H1 (cell line): ENCODE measurements around the gene SPATA16. TPM values are rescaled to one million over a fixed set of nuclear protein-coding genes. Genes with fewer than 3 reads are reported as not detected.

ENCODE experiments used
- CTCF ChIA-PET: fragments of 300-600 bp; sonication (Branson Sonifier 250); formaldehyde crosslinking; loops from one replicate; lab custom pipeline; 2021; ENCODE audit not compliant: partially characterized antibody; lab: Charles Lee
- POLR2A ChIA-PET: fragments of 300-600 bp; sonication (Branson Sonifier 250); formaldehyde crosslinking; loops from one replicate; lab custom pipeline; 2021; ENCODE audit warnings: inconsistent platforms; ENCODE audit not compliant: partially characterized antibody; lab: Charles Lee
- DNase-seq, 2 experiments: peaks; one replicate each; pipeline versions ENCODE4 v3.0.0 to v3.0.0-alpha.2; 2010 to 2022; ENCODE audit warnings: low spot score in 2 of 2, low read depth in 1 of 2, mixed read lengths in 1 of 2
- FAIRE-seq: peaks from 2 replicates; lab custom pipeline; 2011; peaks lifted over from hg19 to GRCh38; lab: Jason Lieb, UNC
- H2AFZ ChIP-seq: 2 replicates; pipeline ENCODE4 v1.8.1; 2012; ENCODE audit warnings: low read length, inconsistent platforms
- H2AK5ac ChIP-seq: 2 replicates; pipeline ENCODE4 v1.6.1; 2013; ENCODE audit warnings: low read depth, low read length
- H2BK120ac ChIP-seq: replicated peaks from 2 replicates; pipeline ENCODE3; 2013; ENCODE audit warnings: low read depth, low read length, inconsistent platforms
- H2BK12ac ChIP-seq: 2 replicates; pipeline ENCODE4 v1.6.1; 2013; ENCODE audit warnings: low read depth, low read length
- H2BK15ac ChIP-seq: 2 replicates; pipeline ENCODE4 v1.6.1; 2013; ENCODE audit warnings: low read length
- H2BK20ac ChIP-seq: 2 replicates; pipeline ENCODE4 v1.6.1; 2013; ENCODE audit warnings: low read length
- H2BK5ac ChIP-seq: 2 replicates; pipeline ENCODE4 v1.6.1; 2013; ENCODE audit warnings: low read depth, low read length
- H3K14ac ChIP-seq: 2 replicates; pipeline ENCODE4 v1.6.1; 2013; ENCODE audit warnings: inconsistent platforms; ENCODE audit not compliant: insufficient read length
- H3K18ac ChIP-seq: 2 replicates; pipeline ENCODE4 v1.6.1; 2013; ENCODE audit warnings: low read length; ENCODE audit errors: extremely low read depth
- H3K23ac ChIP-seq: 2 replicates; pipeline ENCODE4 v1.6.1; 2013; ENCODE audit warnings: inconsistent platforms; ENCODE audit not compliant: insufficient read length
- H3K23me2 ChIP-seq: 2 replicates; pipeline ENCODE4 v1.6.1; 2013; ENCODE audit warnings: low read depth, low read length
- H3K27ac ChIP-seq: 2 replicates; pipeline ENCODE4 v1.6.1; 2011; ENCODE audit warnings: low read depth, low read length, inconsistent platforms
- H3K27me3 ChIP-seq, 4 experiments: replicated peaks in 1 of 4; 1 replicate in 1 of 4; 2 replicates in 3 of 4; pipeline versions ENCODE4 v1.6.1 to v1.8.1; 2011 to 2013; ENCODE audit warnings: low read length in 3 of 4, mild to moderate bottlenecking in 3 of 4, inconsistent platforms in 2 of 4, mixed read lengths in 2 of 4, moderate library complexity in 1 of 4; ENCODE audit not compliant: control insufficient read depth in 3 of 4, insufficient read depth in 3 of 4; ENCODE audit errors: extremely low read depth in 1 of 4
- H3K36me3 ChIP-seq, 4 experiments: 2 replicates each; pipeline versions ENCODE4 v1.6.1 to v1.8.1; 2011 to 2013; ENCODE audit warnings: mild to moderate bottlenecking in 4 of 4, low read length in 3 of 4, moderate library complexity in 2 of 4, control low read depth in 1 of 4, inconsistent platforms in 1 of 4; ENCODE audit not compliant: insufficient read depth in 4 of 4, control insufficient read depth in 2 of 4
- H3K4ac ChIP-seq: replicated peaks from 2 replicates; pipeline ENCODE3; 2013; ENCODE audit warnings: low read length, low read depth, mixed read lengths, inconsistent platforms; ENCODE audit not compliant: insufficient read length
- H3K4me1 ChIP-seq, 4 experiments: replicated peaks in 1 of 4; 1 replicate in 1 of 4; 2 replicates in 3 of 4; pipeline versions ENCODE4 v1.6.1 to v1.8.1; 2011 to 2013; ENCODE audit warnings: low read length in 3 of 4, inconsistent platforms in 2 of 4, mixed read lengths in 1 of 4; ENCODE audit not compliant: insufficient read depth in 4 of 4, control insufficient read depth in 3 of 4
- H3K4me2 ChIP-seq, 2 experiments: 2 replicates each; pipeline versions ENCODE4 v1.6.1 to v1.8.1; 2011 to 2013; ENCODE audit warnings: low read depth in 2 of 2, low read length in 2 of 2, control low read depth in 1 of 2, inconsistent platforms in 1 of 2, mild to moderate bottlenecking in 1 of 2; ENCODE audit not compliant: insufficient read depth in 1 of 2
- H3K4me3 ChIP-seq, 4 experiments: fragments of 200-600, 300-600 bp in 1 of 4; sonication (generic), shearing (Covaris generic), sonication (Bioruptor Twin) in 1 of 4; 2 replicates each; pipeline versions ENCODE4 v1.5.1 to v1.8.1; 2011 to 2016; ENCODE audit warnings: low read length in 4 of 4, low read depth in 3 of 4, control low read depth in 2 of 4, inconsistent platforms in 2 of 4, mild to moderate bottlenecking in 2 of 4, mixed read lengths in 1 of 4, moderate library complexity in 1 of 4; ENCODE audit not compliant: insufficient read depth in 2 of 4; ENCODE audit errors: extremely low read depth in 1 of 4
- H3K56ac ChIP-seq: replicated peaks from 2 replicates; pipeline ENCODE3; 2013; ENCODE audit warnings: low read depth, mild to moderate bottlenecking, mixed read lengths, low read length, inconsistent platforms; ENCODE audit not compliant: insufficient read length
- H3K79me1 ChIP-seq: 2 replicates; pipeline ENCODE4 v1.6.1; 2013; ENCODE audit warnings: low read depth, low read length, control low read depth
- H3K79me2 ChIP-seq, 2 experiments: 2 replicates each; pipeline versions ENCODE4 v1.6.1 to v1.8.1; 2012 to 2013; ENCODE audit warnings: low read length in 2 of 2, mild to moderate bottlenecking in 2 of 2, inconsistent platforms in 1 of 2; ENCODE audit not compliant: insufficient read depth in 2 of 2, control insufficient read depth in 1 of 2
- H3K9ac ChIP-seq, 4 experiments: replicated peaks in 1 of 4; 1 replicate in 1 of 4; 2 replicates in 3 of 4; pipeline versions ENCODE4 v1.6.1 to v1.8.1; 2011 to 2013; ENCODE audit warnings: low read depth in 3 of 4, low read length in 3 of 4, control low read depth in 2 of 4, mild to moderate bottlenecking in 2 of 4, moderate library complexity in 2 of 4, inconsistent platforms in 1 of 4; ENCODE audit errors: extremely low read depth in 1 of 4
- H3K9me3 ChIP-seq, 2 experiments: 2 replicates each; pipeline versions ENCODE4 v1.6.1 to v1.8.1; 2012 to 2013; ENCODE audit warnings: mild to moderate bottlenecking in 2 of 2, moderate library complexity in 2 of 2, control low read depth in 1 of 2, inconsistent platforms in 1 of 2, low read depth in 1 of 2, low read length in 1 of 2, mixed read lengths in 1 of 2; ENCODE audit not compliant: insufficient read depth in 2 of 2
- H4K20me1 ChIP-seq, 2 experiments: replicated peaks in 1 of 2; 2 replicates each; pipeline versions ENCODE3 to v1.8.1; 2011 to 2013; ENCODE audit warnings: inconsistent platforms in 2 of 2, low read length in 2 of 2, mild to moderate bottlenecking in 1 of 2; ENCODE audit not compliant: insufficient read depth in 2 of 2, control insufficient read depth in 1 of 2
- H4K5ac ChIP-seq: 2 replicates; pipeline ENCODE4 v1.6.1; 2013; ENCODE audit warnings: low read length, low read depth, mixed read lengths, inconsistent platforms; ENCODE audit not compliant: insufficient read length
- H4K8ac ChIP-seq: 2 replicates; pipeline ENCODE4 v1.8.0; 2013; ENCODE audit warnings: mild to moderate bottlenecking, moderate library complexity, low read length, inconsistent platforms; ENCODE audit not compliant: insufficient read depth; ENCODE audit errors: extremely low read depth
- H4K91ac ChIP-seq: replicated peaks from 2 replicates; pipeline ENCODE3; 2013; ENCODE audit warnings: low read length, mixed read lengths, inconsistent platforms; ENCODE audit not compliant: insufficient read length
- BRCA1 ChIP-seq: IDR thresholded peaks from 2 replicates; pipeline ENCODE4 v1.6.1; 2012; ENCODE audit warnings: low read depth, low read length, improper control_type of control experiment
- FOSL1 ChIP-seq: IDR thresholded peaks from 2 replicates; pipeline ENCODE4 v1.6.1; 2011; ENCODE audit warnings: mild to moderate bottlenecking, low read depth, low read length, moderate library complexity; ENCODE audit not compliant: insufficient read depth
- GTF2F1 ChIP-seq: IDR thresholded peaks from 2 replicates; pipeline ENCODE4 v1.6.1; 2012; ENCODE audit warnings: low read depth, low read length, improper control_type of control experiment, borderline replicate concordance
- NRF1 ChIP-seq: IDR thresholded peaks from 2 replicates; pipeline ENCODE4 v1.6.1; 2011; ENCODE audit warnings: mild to moderate bottlenecking, low read depth, low read length, improper control_type of control experiment
- WGBS, 2 experiments: shearing (Covaris generic) in 1 of 2; methylation state at CpG; one replicate each; pipeline versions ENCODE4 v1.1.6 to v1.1.7; 2013 to 2015; ENCODE audit warnings: low lambda C conversion rate in 2 of 2, mixed read lengths in 2 of 2, inconsistent platforms in 1 of 2, low coverage in 1 of 2, missing lambda C conversion rate in 1 of 2; ENCODE audit not compliant: insufficient replicate concordance in 2 of 2, insufficient coverage in 1 of 2, insufficient read length in 1 of 2; ENCODE audit errors: extremely low coverage in 1 of 2, missing lambda C conversion rate in 1 of 2; 5-methylcytosine and 5-hydroxymethylcytosine counted together
- polyA plus RNA-seq, 7 experiments: library from polyadenylated mRNA; depleted of rRNA in 3 of 7; stranded (reverse) in 5 of 7; unstranded in 2 of 7; fragments of >200 nt in 5 of 7; fragments of 200-250 nt in 2 of 7; gene quantifications; 1 replicate in 5 of 7; 2 replicates in 1 of 7; 4 replicates in 1 of 7; pipeline versions ENCODE4 v1.2.1 to v1.2.3, GENCODE V29; 2011 to 2013; ENCODE audit warnings: missing spikeins in 2 of 7, mixed read lengths in 2 of 7
- total RNA-seq: library from RNA; stranded (reverse); fragmentation: NEBNext Ultra II Directional; extraction: Animal tissue kit (Norgen Biotek cat#: 25700); gene quantifications from 2 replicates; pipeline ENCODE4 v1.2.1, GENCODE V29; 2021

Gene SPATA16
- total and polyA plus RNA-seq, 2 of the 8 experiments (the other 6 are each of a cell fraction or from before 2014, with no cell fraction given) = 0.05 to 2.7 TPM

DNA sequence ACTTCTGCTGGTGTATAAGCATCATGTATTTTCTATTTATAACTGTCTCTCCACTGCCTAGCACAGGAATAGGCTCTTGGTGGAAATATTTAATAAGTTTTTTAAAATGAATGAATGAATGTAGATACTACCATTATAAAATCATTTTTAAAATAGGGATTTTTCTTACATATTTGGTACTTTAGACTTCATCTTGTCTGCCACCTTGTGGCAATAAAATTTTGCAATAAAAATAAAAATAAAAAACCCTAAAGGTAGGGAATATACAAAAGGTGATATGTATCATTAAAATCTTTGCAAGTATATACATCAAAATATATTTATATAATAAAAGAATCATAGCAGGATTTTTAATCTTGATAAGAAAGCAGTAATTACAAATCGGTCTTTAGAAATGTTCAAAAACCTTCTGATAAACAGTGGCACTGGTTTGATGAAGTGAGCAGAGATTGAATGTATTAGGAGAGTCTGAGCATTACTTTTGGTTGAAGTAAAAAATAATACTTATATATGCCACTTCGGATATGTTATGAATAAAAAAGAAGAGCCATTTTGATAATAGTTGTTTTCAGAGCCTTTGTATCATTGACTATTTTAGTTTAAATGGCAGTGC, 95.2 kb downstream of the SPATA16 start:
- no peak overlapping the region for H2AK5ac ChIP-seq
- H3K27ac ChIP-seq = no peak overlapping the region
- H3K9me3 ChIP-seq = no peaks in the 10 kb centered on the region
- H2BK120ac ChIP-seq = no peak overlapping the region
- no peak for FAIRE-seq
- H2BK15ac ChIP-seq = no peak overlapping the region
- H3K79me1 ChIP-seq = no peaks in the 10 kb centered on the region
- no peak for DNase-seq
- H3K23ac ChIP-seq = no peak overlapping the region
- POLR2A ChIA-PET = no interaction called here
- no peak overlapping the region for H3K56ac ChIP-seq
- H3K18ac ChIP-seq = no peak overlapping the region
- no peak overlapping the region for H3K4me2 ChIP-seq
- no peaks in the 10 kb centered on the region for H3K4me1 ChIP-seq
- no peak overlapping the region for H4K91ac ChIP-seq
- no peaks in the 10 kb centered on the region for H3K27me3 ChIP-seq
- H4K8ac ChIP-seq = no peak overlapping the region
- H3K9ac ChIP-seq = no peak overlapping the region
- H3K23me2 ChIP-seq = no peaks in the 10 kb centered on the region
- H2AFZ ChIP-seq = no peak overlapping the region
- H4K5ac ChIP-seq = no peak overlapping the region
- H3K36me3 ChIP-seq = no peaks in the 10 kb centered on the region
- 67% methylated on average over 2 of the region's 2 CpGs; no CpG with 5 or more reads in 1 of the 2 experiments for WGBS, 2 experiments
- no peak overlapping the region for H3K4me3 ChIP-seq
- CTCF ChIA-PET = interaction anchor here (0.5 to 1.1 kb wide), 3 partner anchors 41 to 51 kb away, joined by 3 read pairs; no protein-coding TSS in a partner anchor
- no peaks in the 10 kb centered on the region for H4K20me1 ChIP-seq
- no peak overlapping the region for H2BK5ac ChIP-seq
- no peak overlapping the region for H3K14ac ChIP-seq
- H3K79me2 ChIP-seq = no peaks in the 10 kb centered on the region
- TF ChIP-seq GTF2F1 = no peak
- TF ChIP-seq BRCA1 = no peak
- no peak for TF ChIP-seq FOSL1
- no peak for TF ChIP-seq NRF1
- H2BK20ac ChIP-seq = no peak overlapping the region
- H2BK12ac ChIP-seq = no peak overlapping the region
- H3K4ac ChIP-seq = no peak overlapping the region
